AG04450 (cell line): Measurements from ENCODE around the gene PPP1R1A. TPM values are rescaled to one million over a fixed set of nuclear protein-coding genes. Genes with fewer than 3 reads are reported as not detected.

Experiments used
- CTCF ChIA-PET: fragments of 300-600, 350-600 bp; formaldehyde crosslinking; extraction: SDS; loops from one replicate; lab custom pipeline; 2022; ENCODE audit warnings: antibody characterized with exemption, inconsistent platforms; lab: Charles Lee
- POLR2A ChIA-PET: fragments of 350-600 bp; formaldehyde crosslinking; extraction: SDS; loops from one replicate; lab custom pipeline; 2021; ENCODE audit warnings: antibody characterized with exemption, inconsistent platforms; lab: Yijun Ruan, JAX
- DNase-seq: peaks from one replicate; pipeline ENCODE4 v3.0.0-alpha.2; 2011; ENCODE audit warnings: low read depth, low spot score
- H3K27ac ChIP-seq: one replicate; pipeline ENCODE4 v1.5.1; 2012; ENCODE audit warnings: low read depth, low read length, control low read depth
- H3K27me3 ChIP-seq: one replicate; pipeline ENCODE4 v1.6.0; 2012; ENCODE audit warnings: low read length; ENCODE audit not compliant: control insufficient read depth, insufficient read depth
- H3K4me3 ChIP-seq: 2 replicates; pipeline ENCODE4 v1.5.1; 2011; ENCODE audit warnings: mild to moderate bottlenecking, low read depth, low read length, control low read depth
- H3K9me3 ChIP-seq: 2 replicates; pipeline ENCODE4 v1.5.1; 2012; ENCODE audit warnings: low read length; ENCODE audit not compliant: control insufficient read depth, insufficient read depth
- polyA minus RNA-seq: library from RNA; depleted of rRNA, polyadenylated mRNA; stranded (reverse); fragments of >200 nt; gene quantifications from 2 replicates; pipeline ENCODE4 v1.2.3, GENCODE V29; 2011; rRNA and poly(A)+ RNA removed
- polyA plus RNA-seq: library from polyadenylated mRNA; depleted of rRNA; stranded (reverse); fragments of >200 nt; gene quantifications from 2 replicates; pipeline ENCODE4 v1.2.3, GENCODE V29; 2011; rRNA removed
- TF ChIP-seq, protein P1 (sequence below): IDR thresholded peaks from 2 replicates; pipeline ENCODE4 v1.5.1; 2011; ENCODE audit warnings: low read depth, low read length, control low read depth, inconsistent platforms

PPP1R1A gene, protein sequence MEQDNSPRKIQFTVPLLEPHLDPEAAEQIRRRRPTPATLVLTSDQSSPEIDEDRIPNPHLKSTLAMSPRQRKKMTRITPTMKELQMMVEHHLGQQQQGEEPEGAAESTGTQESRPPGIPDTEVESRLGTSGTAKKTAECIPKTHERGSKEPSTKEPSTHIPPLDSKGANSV
- polyA plus RNA-seq (not detected in 2 replicates), polyA minus RNA-seq (not detected in 2 replicates)

DNA sequence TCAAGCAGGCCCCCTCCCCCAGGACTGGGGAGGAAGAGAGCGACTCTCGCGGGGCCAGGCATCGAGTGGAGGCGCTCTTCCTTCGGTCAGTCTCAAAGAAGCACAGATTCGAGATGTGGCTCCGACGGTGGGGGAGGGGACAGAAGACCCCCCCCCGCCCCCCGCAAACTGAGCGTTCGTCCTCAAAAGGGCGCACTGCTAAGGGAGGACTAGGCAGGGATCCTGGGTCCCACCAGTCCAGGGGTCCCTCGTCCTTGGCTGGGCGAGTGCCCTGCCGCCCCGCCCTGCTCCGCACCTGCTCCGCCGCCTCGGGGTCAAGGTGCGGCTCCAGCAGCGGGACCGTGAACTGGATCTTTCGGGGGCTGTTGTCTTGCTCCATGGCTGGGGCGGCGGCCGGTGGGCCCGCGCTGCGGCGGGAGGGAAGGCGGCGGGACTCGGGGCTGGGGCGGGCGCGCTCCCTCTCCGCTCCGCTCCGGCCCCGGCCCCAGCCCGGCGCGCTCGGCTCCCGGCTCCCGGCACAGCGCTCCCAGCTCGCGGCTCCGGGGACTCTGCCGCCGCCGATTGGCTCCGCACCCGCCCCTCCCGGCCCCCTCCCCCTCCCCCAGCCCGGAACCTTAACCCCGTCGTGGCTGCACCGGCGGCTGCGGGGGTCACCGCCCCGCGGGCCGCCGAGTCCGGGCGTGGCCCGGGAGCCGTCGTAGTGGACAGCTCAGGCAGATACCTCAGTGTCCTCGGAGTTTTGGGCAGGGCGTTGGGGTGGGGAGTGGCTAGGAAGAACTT lies at the start of gene PPP1R1A:
Gene PPP1R1A, minus strand, starts transcription at position 550 of the 780 bp plus-strand sequence. Its CDS starts 171 bp downstream, at position 379.
- Histone ChIP-seq H3K4me3 (no peak within 1 kb of the TSS), H3K27me3 (peaks cover 60% of the 10 kb centered on the region), H3K27ac (no peak within 1 kb of the TSS), H3K9me3 (no peaks in the 10 kb centered on the region)
- no peak for DNase-seq
- ChIA-PET CTCF (no interaction called here), POLR2A (no interaction called here)
- TF ChIP-seq, protein P1, sequence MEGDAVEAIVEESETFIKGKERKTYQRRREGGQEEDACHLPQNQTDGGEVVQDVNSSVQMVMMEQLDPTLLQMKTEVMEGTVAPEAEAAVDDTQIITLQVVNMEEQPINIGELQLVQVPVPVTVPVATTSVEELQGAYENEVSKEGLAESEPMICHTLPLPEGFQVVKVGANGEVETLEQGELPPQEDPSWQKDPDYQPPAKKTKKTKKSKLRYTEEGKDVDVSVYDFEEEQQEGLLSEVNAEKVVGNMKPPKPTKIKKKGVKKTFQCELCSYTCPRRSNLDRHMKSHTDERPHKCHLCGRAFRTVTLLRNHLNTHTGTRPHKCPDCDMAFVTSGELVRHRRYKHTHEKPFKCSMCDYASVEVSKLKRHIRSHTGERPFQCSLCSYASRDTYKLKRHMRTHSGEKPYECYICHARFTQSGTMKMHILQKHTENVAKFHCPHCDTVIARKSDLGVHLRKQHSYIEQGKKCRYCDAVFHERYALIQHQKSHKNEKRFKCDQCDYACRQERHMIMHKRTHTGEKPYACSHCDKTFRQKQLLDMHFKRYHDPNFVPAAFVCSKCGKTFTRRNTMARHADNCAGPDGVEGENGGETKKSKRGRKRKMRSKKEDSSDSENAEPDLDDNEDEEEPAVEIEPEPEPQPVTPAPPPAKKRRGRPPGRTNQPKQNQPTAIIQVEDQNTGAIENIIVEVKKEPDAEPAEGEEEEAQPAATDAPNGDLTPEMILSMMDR = no peak

DNA sequence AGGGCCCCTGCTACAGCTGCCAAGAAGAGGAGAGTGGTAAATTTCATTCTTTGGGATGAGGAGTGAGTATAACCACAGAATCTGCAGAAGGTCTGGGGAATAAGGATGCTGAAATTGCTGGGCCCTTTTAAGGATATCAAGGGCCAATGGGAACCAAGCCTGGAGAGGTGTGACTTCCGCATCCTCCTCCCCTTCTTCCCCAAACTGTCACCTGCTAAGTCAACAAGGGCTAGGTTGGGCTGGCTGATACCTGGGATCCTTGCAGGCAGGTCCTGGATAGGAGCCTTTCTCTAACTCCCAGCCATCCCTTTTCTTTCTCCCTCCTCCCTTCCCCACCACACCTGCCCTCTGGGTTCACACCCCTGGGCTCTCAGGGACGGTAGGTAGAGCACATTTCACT lies 46.3 kb upstream of the PPP1R1A start, which contains the start of gene LACRT:
Gene LACRT, minus strand, starts transcription at position 101 of the 400 bp plus-strand sequence. Its CDS starts 54 bp downstream, at position 47.
- H3K9me3 ChIP-seq = no peaks in the 10 kb centered on the region
- no peak for DNase-seq
- POLR2A ChIA-PET = no interaction called here
- no peak within 1 kb of the TSS for H3K27ac ChIP-seq
- TF ChIP-seq, protein P1 = no peak
- H3K4me3 ChIP-seq = no peak within 1 kb of the TSS
- CTCF ChIA-PET = no interaction called here
- no peaks in the 10 kb centered on the region for H3K27me3 ChIP-seq

DNA sequence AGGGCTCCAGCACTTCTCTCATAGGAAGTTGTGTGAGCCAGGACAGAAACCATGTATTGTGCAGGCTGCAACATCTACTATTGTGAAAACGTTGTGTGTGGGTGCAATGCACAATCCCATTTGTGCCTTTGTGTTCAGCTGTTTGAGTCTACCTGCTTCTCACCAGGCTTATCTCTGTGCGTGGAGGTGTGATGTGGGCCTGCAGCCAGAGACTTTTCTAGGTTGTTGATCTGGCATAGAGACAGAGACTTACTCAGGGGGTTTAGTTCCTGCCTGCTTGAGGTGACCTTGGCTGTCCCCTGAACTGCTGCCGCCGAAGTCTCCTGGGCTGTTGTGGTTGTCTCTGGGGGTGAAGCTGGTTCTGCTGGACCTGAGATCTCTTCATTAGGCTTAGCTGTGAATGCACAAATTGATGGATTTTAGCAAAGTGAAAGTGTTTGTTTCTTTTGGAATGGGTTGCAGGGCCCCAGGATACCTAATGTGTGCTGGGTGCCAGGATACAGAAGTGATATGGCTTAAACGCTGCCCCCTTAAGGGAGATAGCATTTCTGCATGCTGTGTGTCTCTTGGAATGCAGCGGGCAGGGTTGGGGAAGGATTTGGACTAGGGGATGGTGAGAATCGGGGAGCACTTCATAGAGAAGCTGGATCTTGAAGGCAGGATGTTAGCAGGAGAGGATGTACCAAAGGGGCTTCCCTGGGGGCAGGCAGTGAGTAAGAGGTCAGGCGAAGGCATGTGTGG lies 43.7 kb upstream of the PPP1R1A start:
- no peak overlapping the region for H3K4me3 ChIP-seq
- H3K27me3 ChIP-seq = no peaks in the 10 kb centered on the region
- POLR2A ChIA-PET = no interaction called here
- no peak for DNase-seq
- CTCF ChIA-PET = no interaction called here
- no peaks in the 10 kb centered on the region for H3K9me3 ChIP-seq
- TF ChIP-seq, protein P1 = no peak
- no peak overlapping the region for H3K27ac ChIP-seq

DNA sequence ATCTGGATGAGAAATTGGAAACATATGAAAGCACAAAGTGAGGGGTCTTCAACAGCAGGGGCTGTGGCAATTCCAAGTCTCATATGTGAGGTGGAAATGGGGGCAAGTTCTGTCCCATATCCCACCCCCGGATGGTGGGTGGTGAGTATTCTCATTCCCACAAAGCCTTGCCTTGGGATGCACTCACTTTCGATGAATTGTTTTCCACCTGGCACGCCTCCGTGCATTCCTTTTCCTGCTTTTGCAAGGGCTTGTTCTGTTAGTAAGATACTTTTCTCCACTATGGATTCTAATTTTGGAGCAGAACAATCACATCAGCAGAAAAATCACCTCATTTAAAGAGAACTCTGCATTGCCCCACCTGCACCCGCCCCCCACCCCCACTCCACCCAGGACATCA lies 43.1 kb upstream of the PPP1R1A start:
- TF ChIP-seq, protein P1 = no peak
- CTCF ChIA-PET = no interaction called here
- Histone ChIP-seq H3K27ac (no peak overlapping the region), H3K27me3 (no peaks in the 10 kb centered on the region), H3K4me3 (no peak overlapping the region), H3K9me3 (no peaks in the 10 kb centered on the region)
- POLR2A ChIA-PET = no interaction called here
- DNase-seq = no peak
